ENCODE results near the gene PMEPA1. TPM values are rescaled to one million over a fixed set of nuclear protein-coding genes. Genes with fewer than 3 reads are reported as not detected.

The PMEPA1 gene
- total RNA-seq, 4 donors from 2014 or later = 10.4 to 37.8 (median 17.4) TPM

- Histone ChIP-seq H3K27ac (replicated peaks in 1 of 4) (no peak overlapping the region), H3K4me3 (no peak overlapping the region), H3K36me3 (no peaks in the 10 kb centered on the region), H3K9me3 (no peaks in the 10 kb centered on the region), H3K4me1 (peaks cover 0 to 12% (median 0%) of the 10 kb centered on the region in 4 donors), H3K27me3 (no peaks in the 10 kb centered on the region)
- TF ChIP-seq POLR2AphosphoS5 (IDR thresholded peaks at IDR 0.05) = no peak
- TF ChIP-seq EP300 (IDR thresholded peaks at IDR 0.05) = no peak
- no peak for TF ChIP-seq POLR2A (IDR thresholded peaks at IDR 0.05; ENCODE audit: low read depth)
- no peak for TF ChIP-seq CTCF (IDR thresholded peaks at IDR 0.05)
- 71% methylated on average over 6 of the region's 8 CpGs for WGBS
- intact Hi-C loops (cut with DNase I) = no loop called here
- DNase-seq (ENCODE audit: extremely low spot score) = no peak
Observed at GRCh38 chr20:57735831-57736737, 26.3 kb upstream of the PMEPA1 start.

- WGBS = 93% methylated on average over 3 of the region's 6 CpGs
- H3K36me3 ChIP-seq = no peaks in the 10 kb centered on the region
- H3K27ac ChIP-seq (replicated peaks in 1 of 4) = no peak overlapping the region
- H3K9me3 ChIP-seq = no peaks in the 10 kb centered on the region
- H3K4me3 ChIP-seq = no peak overlapping the region
- no peak for TF ChIP-seq POLR2A (IDR thresholded peaks at IDR 0.05; ENCODE audit: low read depth)
- TF ChIP-seq POLR2AphosphoS5 (IDR thresholded peaks at IDR 0.05) = no peak
- no peak for TF ChIP-seq CTCF (IDR thresholded peaks at IDR 0.05)
- no peak for TF ChIP-seq EP300 (IDR thresholded peaks at IDR 0.05)
- peaks cover 0 to 25% (median 9%) of the 10 kb centered on the region in 4 donors for H3K4me1 ChIP-seq
- no peak for DNase-seq (ENCODE audit: extremely low spot score)
- no peaks in the 10 kb centered on the region for H3K27me3 ChIP-seq
- intact Hi-C loops (cut with DNase I) = no loop called here
Observed at GRCh38 chr20:57734754-57735153, 24.9 kb upstream of the PMEPA1 start.

GRCh38 chr20:57732226-57732625 is 22.4 kb upstream of the PMEPA1 start:
- H3K4me3 ChIP-seq = no peak overlapping the region
- TF ChIP-seq CTCF (IDR thresholded peaks at IDR 0.05) = no peak
- no peak for TF ChIP-seq POLR2AphosphoS5 (IDR thresholded peaks at IDR 0.05)
- TF ChIP-seq POLR2A (IDR thresholded peaks at IDR 0.05; ENCODE audit: low read depth) = no peak
- no peak for TF ChIP-seq EP300 (IDR thresholded peaks at IDR 0.05)
- H3K36me3 ChIP-seq = no peaks in the 10 kb centered on the region
- intact Hi-C loops (cut with DNase I) = no loop called here
- H3K4me1 ChIP-seq = peaks cover 0 to 15% (median 9%) of the 10 kb centered on the region in 4 donors
- H3K9me3 ChIP-seq = no peaks in the 10 kb centered on the region
- DNase-seq (ENCODE audit: extremely low spot score) = no peak
- 61% methylated on average over 4 of the region's 4 CpGs for WGBS
- no peaks in the 10 kb centered on the region for H3K27me3 ChIP-seq
- no peak overlapping the region for H3K27ac ChIP-seq (replicated peaks in 1 of 4)

GRCh38 chr20:57728762-57729161 is 18.9 kb upstream of the PMEPA1 start:
- 95% methylated on average over 4 of the region's 4 CpGs for WGBS
- Histone ChIP-seq H3K4me1 (peaks cover 0 to 15% (median 9%) of the 10 kb centered on the region in 4 donors), H3K9me3 (no peaks in the 10 kb centered on the region), H3K27ac (replicated peaks in 1 of 4) (no peak overlapping the region), H3K4me3 (no peak overlapping the region), H3K36me3 (no peaks in the 10 kb centered on the region), H3K27me3 (no peaks in the 10 kb centered on the region)
- intact Hi-C loops (cut with DNase I) = no loop called here
- TF ChIP-seq CTCF (IDR thresholded peaks at IDR 0.05) (no peak), POLR2AphosphoS5 (IDR thresholded peaks at IDR 0.05) (no peak), POLR2A (IDR thresholded peaks at IDR 0.05; ENCODE audit: low read depth) (no peak), EP300 (IDR thresholded peaks at IDR 0.05) (no peak)
- no peak for DNase-seq (ENCODE audit: extremely low spot score)
